ENCODE results near the gene IGF2R.
"Not testable (repeated sequence)": the region's sequence is repeated elsewhere in the genome, so short reads cannot be mapped to it uniquely, and the experiment has no call there.

Gene IGF2R

GRCh38 chr6:160077526-160077925, 108.6 kb downstream of the IGF2R start:
- DNase-seq (ENCODE audit: low spot score) = no peak

GRCh38 chr6:160078883-160079685, 110.2 kb downstream of the IGF2R start:
- DNase-seq (ENCODE audit: low spot score) = no peak

- no peak for DNase-seq (ENCODE audit: low spot score)
Observed at GRCh38 chr6:160079686-160080043, 110.8 kb downstream of the IGF2R start.

DNA sequence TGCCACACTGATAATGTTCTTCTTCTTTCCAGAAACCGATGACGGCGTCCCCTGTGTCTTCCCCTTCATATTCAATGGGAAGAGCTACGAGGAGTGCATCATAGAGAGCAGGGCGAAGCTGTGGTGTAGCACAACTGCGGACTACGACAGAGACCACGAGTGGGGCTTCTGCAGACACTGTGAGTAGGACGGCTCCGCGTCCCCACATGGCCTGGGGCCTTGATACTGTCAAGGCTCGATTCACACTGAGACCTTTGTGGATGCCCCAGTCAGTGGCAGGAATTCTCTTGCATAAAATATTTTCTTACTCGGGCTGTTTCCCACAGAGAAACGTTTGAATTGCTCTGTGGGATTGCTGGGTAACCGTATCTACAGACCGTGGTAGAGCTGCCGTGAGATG, 111.2 kb downstream of the IGF2R start:
- no peak for DNase-seq (ENCODE audit: low spot score)

DNA sequence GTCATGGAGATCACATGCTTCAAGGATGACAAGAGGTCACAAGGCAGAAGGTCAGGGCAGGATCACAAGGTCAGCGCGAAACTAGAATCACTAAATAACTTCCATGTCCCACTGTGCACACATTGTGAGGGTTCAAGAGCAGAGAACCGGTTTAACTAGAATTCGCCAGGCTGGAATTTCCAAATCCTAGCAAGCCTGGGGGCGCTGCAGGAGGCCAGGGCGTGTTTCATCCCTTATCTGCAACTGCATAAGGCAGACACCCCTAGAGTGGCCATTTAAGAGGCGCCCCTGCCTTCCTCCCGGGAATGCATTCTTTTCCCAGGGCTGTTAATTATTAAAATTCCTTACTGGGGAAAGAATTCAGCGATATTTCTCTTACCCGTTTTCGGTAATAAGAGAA, 112.5 kb downstream of the IGF2R start:
- DNase-seq (ENCODE audit: low spot score) = no peak

DNA sequence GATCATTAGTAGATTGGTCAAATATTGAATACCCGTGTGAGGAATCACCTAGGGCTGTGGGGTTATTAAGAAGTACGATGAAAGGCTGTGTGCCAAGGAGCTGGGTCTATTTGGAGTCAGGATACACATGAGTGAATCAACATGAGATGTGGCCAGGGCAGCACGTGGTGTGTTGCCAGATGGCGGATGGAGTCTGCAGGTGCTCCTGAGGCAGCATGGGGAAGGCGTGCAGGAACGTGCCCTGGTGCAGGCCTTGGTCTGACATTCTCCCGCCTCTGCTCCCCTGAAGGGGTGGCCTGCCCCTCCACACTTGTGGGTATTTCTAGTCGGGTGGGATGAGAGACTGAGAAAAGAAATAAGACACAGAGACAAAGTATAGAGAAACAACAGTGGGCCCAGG, 113.7 kb downstream of the IGF2R start:
- DNase-seq (ENCODE audit: low spot score) = no peak

DNA sequence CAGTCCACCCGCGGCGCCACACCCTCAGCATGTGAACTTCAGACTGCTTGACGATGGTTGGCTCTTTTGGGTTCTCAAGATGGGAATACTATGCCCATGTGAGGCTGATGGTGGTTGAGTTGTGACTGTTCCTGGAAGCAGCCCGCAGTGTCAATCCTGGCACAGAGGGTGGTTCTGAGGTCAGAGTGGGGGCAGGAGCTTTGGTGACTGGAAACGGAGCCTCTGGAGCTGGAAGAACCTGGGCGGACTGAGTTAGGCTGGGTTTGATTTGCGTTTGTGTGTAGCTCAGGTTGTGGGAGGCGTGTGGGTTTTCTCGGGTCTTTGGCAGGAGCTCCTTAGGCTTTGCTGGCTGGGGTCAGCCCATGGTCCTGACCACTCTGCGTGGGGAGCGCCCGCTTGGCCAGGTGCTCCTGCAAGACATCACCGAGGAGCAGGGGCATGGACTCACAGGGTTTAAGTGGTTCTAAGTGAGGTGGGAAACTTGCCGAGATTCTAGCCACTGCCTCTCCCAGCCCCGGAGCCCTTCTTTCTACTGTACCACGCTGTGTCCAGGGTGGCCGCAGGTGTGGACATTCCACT, 115.4 kb downstream of the IGF2R start:
- no peak for DNase-seq (ENCODE audit: low spot score)

DNA sequence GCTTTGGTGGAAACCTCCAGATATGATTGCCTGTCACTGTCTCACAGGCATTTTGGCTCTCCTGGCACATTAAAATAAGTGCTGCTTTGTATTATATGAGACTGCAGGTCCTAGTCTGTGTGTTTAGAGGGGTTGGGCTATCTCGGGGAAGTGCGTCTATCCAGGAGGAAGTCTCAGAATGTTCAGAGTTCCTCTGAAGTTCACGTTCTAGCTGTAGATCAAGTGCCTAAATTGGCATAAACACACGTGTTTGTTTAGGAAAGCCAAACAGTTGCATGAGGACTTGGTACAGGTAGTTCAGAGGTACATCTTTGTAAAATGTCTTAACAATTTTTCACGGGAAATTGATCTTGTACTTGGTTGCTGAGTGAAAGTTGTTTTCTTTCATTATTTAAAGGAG, 116.3 kb downstream of the IGF2R start:
- DNase-seq (ENCODE audit: low spot score) = no peak

DNA sequence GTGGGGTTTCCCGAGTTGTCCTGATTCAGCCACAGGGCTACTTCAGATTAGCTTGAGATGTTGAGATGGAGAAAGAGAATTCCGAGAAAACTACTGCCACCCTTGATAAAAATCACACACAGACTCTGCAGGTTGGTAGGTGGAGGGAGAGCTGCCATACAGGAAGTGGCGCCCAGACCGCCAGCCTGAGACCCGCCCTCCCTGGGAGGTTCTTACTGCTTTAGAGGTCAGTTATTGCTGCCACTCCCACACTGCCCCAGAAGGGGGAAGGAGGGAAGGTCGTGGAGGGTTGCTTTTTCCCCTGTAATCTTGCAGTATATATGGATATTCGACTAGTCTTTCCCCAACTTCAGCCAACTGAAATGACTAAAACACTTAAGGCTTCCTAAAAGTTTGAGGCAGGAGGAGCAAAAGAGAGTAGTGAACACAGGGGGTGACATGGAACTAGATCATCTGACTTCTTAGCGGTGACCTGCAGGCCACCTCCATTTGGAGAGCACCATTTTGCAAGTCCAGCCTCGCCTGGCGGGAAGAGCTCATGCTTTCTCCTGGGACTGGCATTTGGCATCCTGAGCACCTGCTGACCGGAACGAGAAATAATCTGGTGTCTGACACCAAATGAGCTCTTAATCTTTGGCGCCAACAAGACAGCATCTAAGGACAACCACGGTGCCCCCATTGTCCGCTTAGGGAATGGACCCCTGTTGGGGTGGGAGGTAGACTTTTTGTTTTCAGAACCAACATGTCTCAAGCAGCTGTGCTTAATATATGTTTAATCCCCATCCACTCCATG, 117.0 kb downstream of the IGF2R start:
- no peak for DNase-seq (ENCODE audit: low spot score)

DNA sequence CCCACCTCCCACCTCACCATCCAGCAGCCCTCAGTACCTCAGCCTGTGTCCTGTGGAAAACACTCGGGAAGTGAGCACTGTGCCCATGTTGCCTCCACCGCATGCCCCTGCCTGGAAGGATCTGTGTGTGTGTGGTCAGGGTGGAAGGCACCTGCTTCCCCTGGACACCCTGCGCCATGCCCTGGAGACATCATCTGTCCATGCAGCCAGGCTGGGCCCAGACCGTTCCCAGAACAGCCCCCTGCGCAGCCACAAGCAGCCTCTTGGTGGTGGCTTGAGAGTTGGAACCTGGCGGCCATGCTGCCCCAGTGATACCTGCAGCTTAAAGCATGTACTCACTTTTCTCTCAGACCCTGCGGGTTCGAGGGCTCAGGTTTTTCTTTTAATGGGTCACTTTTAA, 117.9 kb downstream of the IGF2R start:
- no peak for DNase-seq (ENCODE audit: low spot score)

GRCh38 chr6:160088069-160088783, 119.3 kb downstream of the IGF2R start:
- DNase-seq (ENCODE audit: low spot score) = peak; percentile 83

GRCh38 chr6:160088784-160089533, 120.1 kb downstream of the IGF2R start:
- no peak for DNase-seq (ENCODE audit: low spot score)

GRCh38 chr6:160089534-160089897, 120.6 kb downstream of the IGF2R start:
- no peak for DNase-seq (ENCODE audit: low spot score)

DNA sequence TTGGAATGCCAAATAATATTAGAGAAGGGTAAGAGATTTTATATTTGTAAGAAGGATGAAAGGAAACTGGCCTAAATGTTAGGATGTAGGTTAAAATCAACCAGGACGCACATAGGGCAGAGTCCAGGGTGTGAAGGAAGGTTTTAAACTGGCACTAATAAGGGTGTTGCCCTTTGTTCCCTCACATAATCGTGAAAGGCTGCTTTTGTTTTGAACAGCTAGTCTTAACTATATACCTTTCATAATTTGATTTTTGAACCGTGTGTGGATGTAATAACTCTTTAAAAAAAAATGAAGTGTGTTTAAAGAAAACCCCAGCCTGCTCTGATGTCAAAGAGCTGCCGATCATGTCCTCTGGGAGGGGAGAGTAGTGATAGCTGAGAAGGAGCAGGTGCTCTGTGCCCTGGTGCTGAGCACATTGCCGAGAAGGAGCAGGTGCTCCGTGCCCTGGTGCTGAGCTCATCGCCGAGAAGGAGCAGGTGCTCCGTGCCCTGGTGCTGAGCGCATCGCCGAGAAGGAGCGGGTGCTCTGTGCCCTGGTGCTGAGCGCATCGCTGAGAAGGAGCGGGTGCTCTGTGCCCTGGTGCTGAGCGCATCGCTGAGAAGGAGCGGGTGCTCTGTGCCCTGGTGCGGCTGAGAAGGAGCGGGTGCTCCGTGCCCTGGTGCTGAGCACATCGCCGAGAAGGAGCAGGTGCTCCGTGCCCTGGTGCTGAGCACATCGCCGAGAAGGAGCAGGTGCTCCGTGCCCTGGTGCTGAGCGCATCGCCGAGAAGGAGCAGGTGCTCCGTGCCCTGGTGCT, 121.8 kb downstream of the IGF2R start:
- DNase-seq (ENCODE audit: low spot score) = not testable (repeated sequence)

DNA sequence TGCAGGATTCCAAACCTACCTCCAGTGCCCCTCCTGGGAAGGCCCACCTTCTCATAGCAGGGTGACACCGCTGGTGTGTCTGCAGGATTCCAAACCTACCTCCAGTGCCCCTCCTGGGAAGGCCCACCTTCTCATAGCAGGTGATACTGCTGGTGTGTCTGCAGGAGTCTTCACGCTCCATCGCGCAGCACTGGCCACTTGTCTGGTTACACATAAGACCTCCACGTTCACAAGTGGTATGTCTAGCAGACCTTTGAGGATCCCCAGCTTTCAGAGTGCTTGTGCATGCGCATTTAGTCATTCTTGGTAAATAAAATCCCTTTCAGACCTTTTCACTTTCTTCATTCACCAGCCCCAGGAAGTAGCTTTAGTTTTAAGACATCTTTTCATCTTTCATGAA, 123.3 kb downstream of the IGF2R start:
- not testable (repeated sequence) for DNase-seq (ENCODE audit: low spot score)

DNA sequence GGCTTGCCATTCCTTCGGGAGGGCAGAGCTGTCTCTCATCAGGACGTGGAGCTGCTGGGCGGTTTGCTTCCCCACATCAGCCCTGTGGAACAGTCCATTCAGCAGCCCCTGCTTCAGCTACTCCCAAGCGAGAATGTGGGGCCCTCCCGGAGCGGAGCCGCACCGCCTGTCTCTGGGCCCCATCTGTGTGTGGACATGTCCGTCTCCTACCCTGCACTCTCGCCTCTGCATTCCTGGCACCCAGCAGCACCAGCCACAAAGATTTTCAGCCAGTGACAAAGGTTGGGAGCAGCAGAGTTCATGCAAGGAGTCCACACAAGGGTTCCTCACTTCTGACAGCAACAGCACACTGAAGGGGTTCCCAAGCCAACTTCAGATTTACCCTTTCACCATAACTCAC, 123.7 kb downstream of the IGF2R start:
- DNase-seq (ENCODE audit: low spot score) = no peak

- no peak for DNase-seq (ENCODE audit: low spot score)
Observed at GRCh38 chr6:160093061-160093460, 124.2 kb downstream of the IGF2R start.

DNA sequence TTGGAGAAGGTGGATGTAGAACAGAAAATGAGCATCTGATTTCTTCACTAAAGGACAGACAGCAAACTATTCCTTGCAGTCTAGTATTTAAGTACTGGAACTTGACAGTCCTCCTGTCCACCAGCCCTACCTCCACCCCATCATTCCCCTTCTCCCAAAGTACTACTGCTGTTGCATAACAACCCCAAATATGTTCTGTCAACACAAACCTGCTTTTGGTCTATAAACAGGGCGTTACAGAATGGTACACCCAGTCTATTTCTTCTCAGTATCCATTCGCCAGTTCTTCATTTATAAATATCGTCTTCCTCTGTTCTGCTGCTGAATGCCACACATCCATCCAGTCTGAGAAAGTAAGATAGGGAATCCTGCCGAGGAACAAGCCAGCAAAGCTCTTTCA, 125.1 kb downstream of the IGF2R start:
- DNase-seq (ENCODE audit: low spot score) = no peak

- DNase-seq (ENCODE audit: low spot score) = no peak
Observed at GRCh38 chr6:160095146-160095845, 126.4 kb downstream of the IGF2R start.
